GM23338 (cell line): Measurements from ENCODE around the gene APP. TPM values are rescaled to one million over a fixed set of nuclear protein-coding genes. Genes with fewer than 3 reads are reported as not detected.

Source experiments
- ATAC-seq: fragments of 200-7000 bp; cut with Tn5 transposase; 3 replicates; pipeline ENCODE4 v1.9.1; 2020
- DNase-seq: peaks from one replicate; pipeline ENCODE4 v3.0.0-alpha.2; 2015; ENCODE audit warnings: low spot score
- H2AFZ ChIP-seq: fragments of 200-600 bp; sonication (generic); 2 replicates; pipeline ENCODE4 v1.8.0; 2016; ENCODE audit warnings: antibody characterized with exemption, mild to moderate bottlenecking, moderate library complexity
- H3F3A ChIP-seq: fragments of 200-600 bp; sonication (generic); replicated peaks from 2 replicates; pipeline ENCODE4 v1.8.0; 2017; ENCODE audit warnings: antibody characterized with exemption, mixed run types, low read depth
- H3K27ac ChIP-seq: fragments of 200-600 bp; sonication (generic); 2 replicates; pipeline ENCODE4 v1.6.1; 2016; ENCODE audit warnings: low read depth
- H3K27me3 ChIP-seq: fragments of 200-600 bp; sonication (generic); 2 replicates; pipeline ENCODE4 v1.8.0; 2016; ENCODE audit warnings: mild to moderate bottlenecking, mixed run types, moderate library complexity; ENCODE audit not compliant: insufficient read depth
- H3K36me3 ChIP-seq: fragments of 200-600 bp; sonication (generic); 2 replicates; pipeline ENCODE4 v1.8.0; 2016; ENCODE audit warnings: mild to moderate bottlenecking; ENCODE audit not compliant: insufficient read depth
- H3K4me1 ChIP-seq: fragments of 200-600 bp; sonication (generic); 2 replicates; pipeline ENCODE4 v1.8.0; 2016; ENCODE audit warnings: mild to moderate bottlenecking, moderate library complexity; ENCODE audit not compliant: insufficient read depth
- H3K4me2 ChIP-seq: fragments of 200-600 bp; sonication (generic); 2 replicates; pipeline ENCODE4 v1.7.1; 2017; ENCODE audit warnings: mixed run types
- H3K4me3 ChIP-seq: fragments of 200-600 bp; sonication (generic); 2 replicates; pipeline ENCODE4 v1.6.1; 2016; ENCODE audit warnings: mixed run types
- H3K79me2 ChIP-seq: fragments of 200-600 bp; sonication (generic); replicated peaks from 2 replicates; pipeline ENCODE4 v1.8.0; 2017; ENCODE audit warnings: mild to moderate bottlenecking; ENCODE audit not compliant: insufficient read depth
- H3K9me2 ChIP-seq: fragments of 200-600 bp; sonication (generic); 2 replicates; pipeline ENCODE4 v1.8.0; 2017; ENCODE audit not compliant: insufficient read depth
- H4K20me1 ChIP-seq: fragments of 200-600 bp; sonication (generic); replicated peaks from 2 replicates; pipeline ENCODE4 v1.8.0; 2017; ENCODE audit warnings: mild to moderate bottlenecking; ENCODE audit not compliant: insufficient read depth
- H3K27ac Mint-ChIP-seq: 2 replicates; pipeline ENCODE4 v1.8.0; 2020; ENCODE audit warnings: inconsistent platforms, mild to moderate bottlenecking, moderate library complexity, mixed read lengths
- H3K27me3 Mint-ChIP-seq: 3 replicates; pipeline ENCODE4 v1.8.0; 2022; ENCODE audit warnings: low read depth, mild to moderate bottlenecking, moderate library complexity, mixed read lengths, inconsistent platforms; ENCODE audit not compliant: insufficient read depth, poor library complexity
- H3K36me3 Mint-ChIP-seq: 3 replicates; pipeline ENCODE4 v1.8.0; 2021; ENCODE audit warnings: low read depth, mild to moderate bottlenecking, inconsistent platforms, moderate library complexity, mixed read lengths
- H3K4me1 Mint-ChIP-seq: 3 replicates; pipeline ENCODE4 v1.8.0; 2020; ENCODE audit warnings: mild to moderate bottlenecking, inconsistent platforms, mixed read lengths
- H3K4me3 Mint-ChIP-seq: 3 replicates; pipeline ENCODE4 v1.8.0; 2021; ENCODE audit warnings: moderate library complexity, mild to moderate bottlenecking, inconsistent platforms, mixed read lengths
- H3K9me3 Mint-ChIP-seq: 3 replicates; pipeline ENCODE4 v1.8.0; 2020; ENCODE audit warnings: moderate library complexity, mild to moderate bottlenecking, inconsistent platforms, mixed read lengths
- NANOG ChIP-seq: IDR thresholded peaks from 2 replicates; pipeline ENCODE4 v1.6.1; 2016; ENCODE audit warnings: antibody characterized with exemption, borderline replicate concordance
- polyA plus RNA-seq: library from polyadenylated mRNA; unstranded; fragments of >200 nt; fragmentation: Nextera tagmentation; extraction: Ambion mirVana; gene quantifications from 2 replicates; pipeline ENCODE4 v1.2.1, GENCODE V29; 2016
- total RNA-seq: library from RNA; depleted of rRNA; stranded (reverse); fragments of >200 nt; shearing (Covaris generic); gene quantifications from 2 replicates; pipeline ENCODE4 v1.2.3, GENCODE V29; 2014
- TF ChIP-seq, protein P1 (sequence below): fragments of 250-450 bp; sonication (Bioruptor Pico); IDR thresholded peaks from 2 replicates; pipeline ENCODE4 v1.5.0; 2020; ENCODE audit warnings: mild to moderate bottlenecking, moderate library complexity
- TF ChIP-seq, protein P2 (sequence below): IDR thresholded peaks from one replicate; pipeline ENCODE4 v1.6.1; 2018; ENCODE audit warnings: antibody characterized with exemption; ENCODE audit not compliant: unreplicated experiment
- TF ChIP-seq, protein P3 (sequence below): IDR thresholded peaks from 2 replicates; pipeline ENCODE4 v1.6.1; 2016; ENCODE audit warnings: antibody characterized with exemption

APP gene
- total and polyA plus RNA-seq, 2 experiments from 2014 or later: 69.4 to 444 TPM

DNA sequence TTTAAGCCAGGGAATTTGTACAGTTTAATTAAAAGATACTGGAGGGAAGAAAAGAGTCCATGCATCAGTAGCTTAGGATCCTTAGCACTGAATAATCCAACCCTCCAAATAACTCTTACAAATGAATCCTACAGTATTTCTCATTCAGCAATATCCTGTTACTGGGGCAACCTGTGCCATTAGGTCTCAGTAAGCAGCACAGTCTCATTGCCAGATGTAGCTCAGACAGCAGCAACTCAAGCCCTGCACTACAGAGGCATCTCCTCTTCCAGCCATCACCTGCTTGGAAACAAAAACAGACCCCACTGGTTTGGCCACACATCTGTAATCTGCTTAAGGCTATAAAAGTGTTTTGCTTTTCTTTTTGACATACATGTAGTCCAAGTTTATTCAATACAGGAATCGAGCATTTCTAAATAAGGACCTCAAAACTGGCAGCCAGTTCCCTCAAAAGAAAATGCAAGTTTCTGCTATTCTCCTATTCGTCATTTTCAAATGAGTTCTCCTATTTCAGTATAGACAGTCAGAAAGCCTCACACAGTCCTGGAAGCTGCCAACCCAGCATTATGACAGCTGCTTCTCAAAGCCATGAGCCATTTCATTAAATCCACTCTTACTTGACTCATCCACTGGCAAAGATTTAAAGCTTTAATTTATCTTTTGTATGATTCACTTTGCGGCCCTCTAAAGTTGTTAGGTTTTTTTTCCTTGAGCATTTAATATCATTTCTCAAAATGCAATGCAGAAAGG is 129.0 kb downstream of the APP start (continued):
- TF ChIP-seq, protein P1, sequence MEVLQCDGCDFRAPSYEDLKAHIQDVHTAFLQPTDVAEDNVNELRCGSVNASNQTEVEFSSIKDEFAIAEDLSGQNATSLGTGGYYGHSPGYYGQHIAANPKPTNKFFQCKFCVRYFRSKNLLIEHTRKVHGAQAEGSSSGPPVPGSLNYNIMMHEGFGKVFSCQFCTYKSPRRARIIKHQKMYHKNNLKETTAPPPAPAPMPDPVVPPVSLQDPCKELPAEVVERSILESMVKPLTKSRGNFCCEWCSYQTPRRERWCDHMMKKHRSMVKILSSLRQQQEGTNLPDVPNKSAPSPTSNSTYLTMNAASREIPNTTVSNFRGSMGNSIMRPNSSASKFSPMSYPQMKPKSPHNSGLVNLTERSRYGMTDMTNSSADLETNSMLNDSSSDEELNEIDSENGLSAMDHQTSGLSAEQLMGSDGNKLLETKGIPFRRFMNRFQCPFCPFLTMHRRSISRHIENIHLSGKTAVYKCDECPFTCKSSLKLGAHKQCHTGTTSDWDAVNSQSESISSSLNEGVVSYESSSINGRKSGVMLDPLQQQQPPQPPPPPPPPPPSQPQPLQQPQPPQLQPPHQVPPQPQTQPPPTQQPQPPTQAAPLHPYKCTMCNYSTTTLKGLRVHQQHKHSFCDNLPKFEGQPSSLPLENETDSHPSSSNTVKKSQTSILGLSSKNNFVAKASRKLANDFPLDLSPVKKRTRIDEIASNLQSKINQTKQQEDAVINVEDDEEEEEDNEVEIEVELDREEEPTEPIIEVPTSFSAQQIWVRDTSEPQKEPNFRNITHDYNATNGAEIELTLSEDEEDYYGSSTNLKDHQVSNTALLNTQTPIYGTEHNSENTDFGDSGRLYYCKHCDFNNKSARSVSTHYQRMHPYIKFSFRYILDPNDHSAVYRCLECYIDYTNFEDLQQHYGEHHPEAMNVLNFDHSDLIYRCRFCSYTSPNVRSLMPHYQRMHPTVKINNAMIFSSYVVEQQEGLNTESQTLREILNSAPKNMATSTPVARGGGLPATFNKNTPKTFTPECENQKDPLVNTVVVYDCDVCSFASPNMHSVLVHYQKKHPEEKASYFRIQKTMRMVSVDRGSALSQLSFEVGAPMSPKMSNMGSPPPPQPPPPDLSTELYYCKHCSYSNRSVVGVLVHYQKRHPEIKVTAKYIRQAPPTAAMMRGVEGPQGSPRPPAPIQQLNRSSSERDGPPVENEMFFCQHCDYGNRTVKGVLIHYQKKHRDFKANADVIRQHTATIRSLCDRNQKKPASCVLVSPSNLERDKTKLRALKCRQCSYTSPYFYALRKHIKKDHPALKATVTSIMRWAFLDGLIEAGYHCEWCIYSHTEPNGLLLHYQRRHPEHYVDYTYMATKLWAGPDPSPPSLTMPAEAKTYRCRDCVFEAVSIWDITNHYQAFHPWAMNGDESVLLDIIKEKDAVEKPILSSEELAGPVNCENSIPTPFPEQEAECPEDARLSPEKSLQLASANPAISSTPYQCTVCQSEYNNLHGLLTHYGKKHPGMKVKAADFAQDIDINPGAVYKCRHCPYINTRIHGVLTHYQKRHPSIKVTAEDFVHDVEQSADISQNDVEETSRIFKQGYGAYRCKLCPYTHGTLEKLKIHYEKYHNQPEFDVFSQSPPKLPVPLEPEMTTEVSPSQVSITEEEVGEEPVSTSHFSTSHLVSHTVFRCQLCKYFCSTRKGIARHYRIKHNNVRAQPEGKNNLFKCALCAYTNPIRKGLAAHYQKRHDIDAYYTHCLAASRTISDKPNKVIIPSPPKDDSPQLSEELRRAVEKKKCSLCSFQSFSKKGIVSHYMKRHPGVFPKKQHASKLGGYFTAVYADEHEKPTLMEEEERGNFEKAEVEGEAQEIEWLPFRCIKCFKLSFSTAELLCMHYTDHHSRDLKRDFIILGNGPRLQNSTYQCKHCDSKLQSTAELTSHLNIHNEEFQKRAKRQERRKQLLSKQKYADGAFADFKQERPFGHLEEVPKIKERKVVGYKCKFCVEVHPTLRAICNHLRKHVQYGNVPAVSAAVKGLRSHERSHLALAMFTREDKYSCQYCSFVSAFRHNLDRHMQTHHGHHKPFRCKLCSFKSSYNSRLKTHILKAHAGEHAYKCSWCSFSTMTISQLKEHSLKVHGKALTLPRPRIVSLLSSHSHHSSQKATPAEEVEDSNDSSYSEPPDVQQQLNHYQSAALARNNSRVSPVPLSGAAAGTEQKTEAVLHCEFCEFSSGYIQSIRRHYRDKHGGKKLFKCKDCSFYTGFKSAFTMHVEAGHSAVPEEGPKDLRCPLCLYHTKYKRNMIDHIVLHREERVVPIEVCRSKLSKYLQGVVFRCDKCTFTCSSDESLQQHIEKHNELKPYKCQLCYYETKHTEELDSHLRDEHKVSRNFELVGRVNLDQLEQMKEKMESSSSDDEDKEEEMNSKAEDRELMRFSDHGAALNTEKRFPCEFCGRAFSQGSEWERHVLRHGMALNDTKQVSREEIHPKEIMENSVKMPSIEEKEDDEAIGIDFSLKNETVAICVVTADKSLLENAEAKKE: no peak
- TF ChIP-seq, protein P2, sequence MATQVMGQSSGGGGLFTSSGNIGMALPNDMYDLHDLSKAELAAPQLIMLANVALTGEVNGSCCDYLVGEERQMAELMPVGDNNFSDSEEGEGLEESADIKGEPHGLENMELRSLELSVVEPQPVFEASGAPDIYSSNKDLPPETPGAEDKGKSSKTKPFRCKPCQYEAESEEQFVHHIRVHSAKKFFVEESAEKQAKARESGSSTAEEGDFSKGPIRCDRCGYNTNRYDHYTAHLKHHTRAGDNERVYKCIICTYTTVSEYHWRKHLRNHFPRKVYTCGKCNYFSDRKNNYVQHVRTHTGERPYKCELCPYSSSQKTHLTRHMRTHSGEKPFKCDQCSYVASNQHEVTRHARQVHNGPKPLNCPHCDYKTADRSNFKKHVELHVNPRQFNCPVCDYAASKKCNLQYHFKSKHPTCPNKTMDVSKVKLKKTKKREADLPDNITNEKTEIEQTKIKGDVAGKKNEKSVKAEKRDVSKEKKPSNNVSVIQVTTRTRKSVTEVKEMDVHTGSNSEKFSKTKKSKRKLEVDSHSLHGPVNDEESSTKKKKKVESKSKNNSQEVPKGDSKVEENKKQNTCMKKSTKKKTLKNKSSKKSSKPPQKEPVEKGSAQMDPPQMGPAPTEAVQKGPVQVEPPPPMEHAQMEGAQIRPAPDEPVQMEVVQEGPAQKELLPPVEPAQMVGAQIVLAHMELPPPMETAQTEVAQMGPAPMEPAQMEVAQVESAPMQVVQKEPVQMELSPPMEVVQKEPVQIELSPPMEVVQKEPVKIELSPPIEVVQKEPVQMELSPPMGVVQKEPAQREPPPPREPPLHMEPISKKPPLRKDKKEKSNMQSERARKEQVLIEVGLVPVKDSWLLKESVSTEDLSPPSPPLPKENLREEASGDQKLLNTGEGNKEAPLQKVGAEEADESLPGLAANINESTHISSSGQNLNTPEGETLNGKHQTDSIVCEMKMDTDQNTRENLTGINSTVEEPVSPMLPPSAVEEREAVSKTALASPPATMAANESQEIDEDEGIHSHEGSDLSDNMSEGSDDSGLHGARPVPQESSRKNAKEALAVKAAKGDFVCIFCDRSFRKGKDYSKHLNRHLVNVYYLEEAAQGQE: no peak

DNA sequence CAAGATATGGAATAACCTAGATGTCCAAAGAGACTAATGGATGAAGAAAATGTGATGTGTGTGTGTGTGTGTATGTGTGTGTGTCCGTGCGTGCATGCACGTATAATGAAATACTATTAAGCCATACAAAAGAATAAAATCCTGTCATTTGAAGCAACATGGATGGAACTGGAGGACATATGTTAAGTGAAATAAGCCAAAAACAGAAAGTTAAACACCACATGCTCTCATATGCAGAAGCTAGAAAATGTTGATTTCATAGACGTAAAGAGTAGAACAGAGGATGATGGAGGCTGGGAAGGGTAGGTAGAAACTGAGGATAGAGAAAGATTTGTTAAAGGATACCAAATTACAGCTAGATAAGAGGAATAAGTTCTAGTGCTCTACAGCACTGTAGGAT is 133.7 kb downstream of the APP start:
- no peaks in the 10 kb centered on the region for H3F3A ChIP-seq
- 0 out of 2 replicates have a peak, but pooled peaks cover 3% of the 10 kb centered on the region for H3K36me3 ChIP-seq
- no peak overlapping the region for H2AFZ ChIP-seq
- H3K79me2 ChIP-seq: peaks cover 97% of the 10 kb centered on the region
- Mint-ChIP-seq H3K9me3 (no peaks in the 10 kb centered on the region), H3K36me3 (peaks cover 25% of the 10 kb centered on the region), H3K27me3 (peaks cover 11% of the 10 kb centered on the region), H3K4me1 (peaks cover 62% of the 10 kb centered on the region), H3K4me3 (no peak overlapping the region), H3K27ac (no peak overlapping the region)
- H3K27ac ChIP-seq: no peak overlapping the region
- H3K4me3 ChIP-seq: no peak overlapping the region
- ATAC-seq: no peak
- H3K9me2 ChIP-seq: no peaks in the 10 kb centered on the region
- no peak overlapping the region for H3K4me2 ChIP-seq
- no peaks in the 10 kb centered on the region for H3K27me3 ChIP-seq
- DNase-seq: no peak
- peaks cover 25% of the 10 kb centered on the region for H4K20me1 ChIP-seq
- H3K4me1 ChIP-seq: peaks cover 16% of the 10 kb centered on the region
- TF ChIP-seq, protein P3, sequence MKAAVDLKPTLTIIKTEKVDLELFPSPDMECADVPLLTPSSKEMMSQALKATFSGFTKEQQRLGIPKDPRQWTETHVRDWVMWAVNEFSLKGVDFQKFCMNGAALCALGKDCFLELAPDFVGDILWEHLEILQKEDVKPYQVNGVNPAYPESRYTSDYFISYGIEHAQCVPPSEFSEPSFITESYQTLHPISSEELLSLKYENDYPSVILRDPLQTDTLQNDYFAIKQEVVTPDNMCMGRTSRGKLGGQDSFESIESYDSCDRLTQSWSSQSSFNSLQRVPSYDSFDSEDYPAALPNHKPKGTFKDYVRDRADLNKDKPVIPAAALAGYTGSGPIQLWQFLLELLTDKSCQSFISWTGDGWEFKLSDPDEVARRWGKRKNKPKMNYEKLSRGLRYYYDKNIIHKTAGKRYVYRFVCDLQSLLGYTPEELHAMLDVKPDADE: no peak
- TF ChIP-seq NANOG: no peak
